ENCODE results near the gene PCP4L1. TPM values are rescaled to one million over a fixed set of nuclear protein-coding genes. Genes with fewer than 3 reads are reported as not detected.
"Not testable (repeated sequence)": the region's sequence is repeated elsewhere in the genome, so short reads cannot be mapped to it uniquely, and the experiment has no call there.

PCP4L1 gene
- total RNA-seq, 1 experiment from 2014 or later = 0.83 TPM

DNA sequence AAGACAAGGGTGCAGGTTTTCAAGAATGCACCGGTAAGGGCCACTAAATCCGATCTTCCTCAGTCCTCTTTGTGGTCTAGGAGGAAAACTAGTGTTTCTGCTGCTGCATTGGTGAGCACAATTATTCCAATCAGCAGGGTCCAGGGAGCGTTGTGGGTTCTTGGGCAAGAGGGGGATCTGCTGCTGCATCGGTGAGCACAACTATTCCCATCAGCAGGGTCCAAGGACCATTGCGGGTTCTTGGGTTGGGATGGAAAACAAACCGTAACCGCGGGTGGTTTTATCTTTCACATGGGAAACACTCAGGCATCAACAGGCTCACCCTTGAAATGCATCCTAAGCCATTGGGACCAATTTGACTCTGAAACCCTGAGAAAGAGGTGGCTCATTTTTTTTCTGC, 7.0 kb upstream of the PCP4L1 start:
- Histone ChIP-seq H2BK12ac (ENCODE audit: insufficient read length, low read depth, low read length) (no peak overlapping the region), H3K4me1 (ENCODE audit: insufficient read depth, low read length) (no peaks in the 10 kb centered on the region), H2BK5ac (ENCODE audit: insufficient read length, low read length) (no peak overlapping the region), H3K18ac (ENCODE audit: insufficient read length, low read depth, low read length) (no peak overlapping the region), H3K56ac (ENCODE audit: insufficient read length, low read depth, low read length) (no peak overlapping the region), H4K8ac (replicated peaks; ENCODE audit: insufficient read length, low read depth, low read length) (no peak overlapping the region), H3K23ac (ENCODE audit: insufficient read length, low read depth, low read length) (no peak overlapping the region), H4K91ac (ENCODE audit: insufficient read length, low read depth, low read length) (no peak overlapping the region), H3K9ac (ENCODE audit: extremely low read depth, insufficient read length, low read length) (no peak overlapping the region), H3T11ph (ENCODE audit: low read length) (no peak overlapping the region), H2BK120ac (ENCODE audit: low read depth, low read length, poor library complexity, severe bottlenecking) (no peak overlapping the region), H2AK5ac (ENCODE audit: insufficient read length, low read length) (no peak overlapping the region), H3K9me3 (ENCODE audit: control insufficient read depth, low read depth, low read length) (peaks cover under 1% of the 10 kb centered on the region), H2BK20ac (ENCODE audit: low read depth, low read length, poor library complexity, severe bottlenecking) (no peak overlapping the region), H3K27ac (ENCODE audit: insufficient read length, low read depth, low read length) (no peak overlapping the region), H4K20me1 (ENCODE audit: control insufficient read depth, insufficient read depth, insufficient read length) (no peaks in the 10 kb centered on the region), H3K4ac (ENCODE audit: low read depth, low read length) (no peak overlapping the region), H3K79me2 (ENCODE audit: insufficient read depth, low read length) (no peaks in the 10 kb centered on the region), H3K23me2 (ENCODE audit: insufficient read length, low read depth, low read length, poor library complexity, severe bottlenecking) (no peaks in the 10 kb centered on the region), H3K4me2 (ENCODE audit: insufficient read depth, insufficient read length, low read length) (no peak overlapping the region), H4K5ac (ENCODE audit: insufficient read length, low read depth, low read length) (no peak overlapping the region), H2AFZ (ENCODE audit: low read length) (no peak overlapping the region), H3K27me3 (ENCODE audit: insufficient read depth, low read length) (no peaks in the 10 kb centered on the region), H3K14ac (ENCODE audit: insufficient read depth, low read length) (no peak overlapping the region), H2BK15ac (ENCODE audit: low read depth, low read length) (no peak overlapping the region), H3K79me1 (ENCODE audit: insufficient read depth, low read depth, low read length, poor library complexity, severe bottlenecking) (no peaks in the 10 kb centered on the region)
- Mint-ChIP-seq H3K27ac (no peak overlapping the region), H3K9me3 (peaks cover 11 to 13% of the 10 kb centered on the region in 2 experiments), H3K4me1 (peaks cover 0 to 5% of the 10 kb centered on the region in 2 experiments; a peak in 3 of 4 replicates), H3K4me3 (no peak overlapping the region), H3K36me3 (ENCODE audit: insufficient read depth in 1 of 3, low read depth in 3 of 3) (peaks cover 0 to 5% (median 4%) of the 10 kb centered on the region in 3 experiments; a peak in 3 of 7 replicates), H3K27me3 (ENCODE audit: low read depth) (peaks cover 21% of the 10 kb centered on the region)
- no CpG with 5 or more reads among the region's 8 CpGs for WGBS (ENCODE audit: extremely low coverage, insufficient read length, low lambda C conversion rate)
- TF ChIP-seq, protein P1, sequence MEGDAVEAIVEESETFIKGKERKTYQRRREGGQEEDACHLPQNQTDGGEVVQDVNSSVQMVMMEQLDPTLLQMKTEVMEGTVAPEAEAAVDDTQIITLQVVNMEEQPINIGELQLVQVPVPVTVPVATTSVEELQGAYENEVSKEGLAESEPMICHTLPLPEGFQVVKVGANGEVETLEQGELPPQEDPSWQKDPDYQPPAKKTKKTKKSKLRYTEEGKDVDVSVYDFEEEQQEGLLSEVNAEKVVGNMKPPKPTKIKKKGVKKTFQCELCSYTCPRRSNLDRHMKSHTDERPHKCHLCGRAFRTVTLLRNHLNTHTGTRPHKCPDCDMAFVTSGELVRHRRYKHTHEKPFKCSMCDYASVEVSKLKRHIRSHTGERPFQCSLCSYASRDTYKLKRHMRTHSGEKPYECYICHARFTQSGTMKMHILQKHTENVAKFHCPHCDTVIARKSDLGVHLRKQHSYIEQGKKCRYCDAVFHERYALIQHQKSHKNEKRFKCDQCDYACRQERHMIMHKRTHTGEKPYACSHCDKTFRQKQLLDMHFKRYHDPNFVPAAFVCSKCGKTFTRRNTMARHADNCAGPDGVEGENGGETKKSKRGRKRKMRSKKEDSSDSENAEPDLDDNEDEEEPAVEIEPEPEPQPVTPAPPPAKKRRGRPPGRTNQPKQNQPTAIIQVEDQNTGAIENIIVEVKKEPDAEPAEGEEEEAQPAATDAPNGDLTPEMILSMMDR (conservative IDR thresholded peaks at IDR 0.05) = no peak
- no peak for DNase-seq

DNA sequence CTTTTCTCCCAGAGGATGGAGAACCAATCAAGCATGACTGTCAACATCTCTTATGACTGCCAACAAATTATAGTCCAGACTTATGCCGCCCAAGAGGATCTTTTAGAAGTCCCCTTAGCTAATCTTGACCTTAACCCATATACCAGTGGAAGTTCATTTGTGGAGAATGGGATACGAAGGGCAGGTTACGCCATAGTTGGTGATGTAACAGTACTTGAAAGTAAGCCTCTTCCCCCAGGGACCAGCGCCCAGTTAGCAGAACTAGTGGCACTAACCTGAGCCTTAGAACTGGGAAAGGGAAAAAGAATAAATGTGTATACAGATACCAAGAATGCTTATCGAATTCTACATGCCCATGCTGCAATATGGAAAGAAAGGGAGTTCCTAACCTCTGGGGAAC, 3.2 kb upstream of the PCP4L1 start:
- Histone ChIP-seq H3K27me3 (ENCODE audit: insufficient read depth, low read length) (peaks cover 12% of the 10 kb centered on the region; the same call in 1 of the 2 replicates), H3K23me2 (ENCODE audit: insufficient read length, low read depth, low read length, poor library complexity, severe bottlenecking) (peaks cover 11% of the 10 kb centered on the region)
- not testable (repeated sequence) for H2BK120ac ChIP-seq (ENCODE audit: low read depth, low read length, poor library complexity, severe bottlenecking); H3K4ac ChIP-seq (ENCODE audit: low read depth, low read length); H4K5ac ChIP-seq (ENCODE audit: insufficient read length, low read depth, low read length); H4K8ac ChIP-seq (replicated peaks; ENCODE audit: insufficient read length, low read depth, low read length); H2BK5ac ChIP-seq (ENCODE audit: insufficient read length, low read length); H3K79me2 ChIP-seq (ENCODE audit: insufficient read depth, low read length); H3K18ac ChIP-seq (ENCODE audit: insufficient read length, low read depth, low read length); H3T11ph ChIP-seq (ENCODE audit: low read length); H4K20me1 ChIP-seq (ENCODE audit: control insufficient read depth, insufficient read depth, insufficient read length); H3K14ac ChIP-seq (ENCODE audit: insufficient read depth, low read length); H3K4me3 Mint-ChIP-seq; H2BK15ac ChIP-seq (ENCODE audit: low read depth, low read length); DNase-seq; H3K27ac ChIP-seq (ENCODE audit: insufficient read length, low read depth, low read length); H3K23ac ChIP-seq (ENCODE audit: insufficient read length, low read depth, low read length); H2BK12ac ChIP-seq (ENCODE audit: insufficient read length, low read depth, low read length); H3K27ac Mint-ChIP-seq; H3K9me3 ChIP-seq (ENCODE audit: control insufficient read depth, low read depth, low read length); H3K4me1 ChIP-seq (ENCODE audit: insufficient read depth, low read length); H4K91ac ChIP-seq (ENCODE audit: insufficient read length, low read depth, low read length); H3K56ac ChIP-seq (ENCODE audit: insufficient read length, low read depth, low read length); H2BK20ac ChIP-seq (ENCODE audit: low read depth, low read length, poor library complexity, severe bottlenecking); H3K79me1 ChIP-seq (ENCODE audit: insufficient read depth, low read depth, low read length, poor library complexity, severe bottlenecking); H2AK5ac ChIP-seq (ENCODE audit: insufficient read length, low read length); H3K9ac ChIP-seq (ENCODE audit: extremely low read depth, insufficient read length, low read length); H2AFZ ChIP-seq (ENCODE audit: low read length); H3K4me2 ChIP-seq (ENCODE audit: insufficient read depth, insufficient read length, low read length)
- H3K27me3 Mint-ChIP-seq (ENCODE audit: low read depth) = peaks cover 56% of the 10 kb centered on the region
- peaks cover 13 to 20% (median 14%) of the 10 kb centered on the region in 3 experiments for H3K36me3 Mint-ChIP-seq (ENCODE audit: insufficient read depth in 1 of 3, low read depth in 3 of 3)
- peaks cover 9 to 16% of the 10 kb centered on the region in 2 experiments for H3K4me1 Mint-ChIP-seq
- no CpG with 5 or more reads among the region's 5 CpGs for WGBS (ENCODE audit: extremely low coverage, insufficient read length, low lambda C conversion rate)
- peaks cover 27 to 28% of the 10 kb centered on the region in 2 experiments for H3K9me3 Mint-ChIP-seq
